NCI-H2171 treated with DMSO at 0.1 percent for 48 hours (cell line): ENCODE results near the gene RYR2.

Source experiments
- DNase-seq: peaks from one replicate; lab custom pipeline; 2025; lab: John Stamatoyannopoulos, UW

Gene RYR2

DNA sequence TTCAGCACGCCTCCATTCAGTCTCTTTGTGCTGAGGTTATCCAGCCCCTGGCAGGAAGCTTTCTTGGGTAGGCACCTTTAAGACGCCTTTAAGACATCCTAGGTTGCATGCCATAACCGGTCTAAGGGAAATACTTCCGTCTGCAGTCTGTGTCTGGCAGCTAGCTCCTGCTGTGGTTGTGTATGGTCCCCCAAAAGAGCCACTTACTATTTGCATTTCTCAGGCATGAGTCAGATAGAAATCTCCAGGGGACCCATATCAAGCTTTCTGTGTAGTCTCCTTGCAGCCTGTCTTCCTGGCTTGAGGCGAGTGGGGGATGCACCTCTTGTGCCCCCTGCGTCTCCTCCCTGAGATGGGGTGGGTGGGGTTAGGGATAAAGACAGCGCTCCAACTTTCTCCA, 10.0 kb upstream of the RYR2 start:
- DNase-seq, result no peak

DNA sequence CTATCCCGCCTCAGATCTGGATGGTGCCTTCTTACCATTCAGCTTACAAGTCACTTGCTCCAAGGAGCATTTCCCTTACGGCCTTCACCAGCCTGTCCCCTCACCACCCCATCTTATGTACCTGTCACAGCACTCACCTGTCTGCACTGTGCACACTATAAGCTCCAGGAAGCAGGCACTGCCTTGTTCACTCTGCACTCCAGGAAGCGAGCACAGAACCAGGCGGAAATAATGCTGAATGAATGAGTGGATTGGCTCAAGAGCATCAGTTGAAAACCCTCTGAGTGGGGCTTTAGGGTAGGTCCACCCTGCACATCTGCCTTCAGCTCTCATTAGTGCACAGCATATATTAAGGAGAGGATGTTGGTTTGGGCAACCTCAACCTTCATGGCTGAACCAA, 8.9 kb upstream of the RYR2 start:
- DNase-seq, result no peak

DNA sequence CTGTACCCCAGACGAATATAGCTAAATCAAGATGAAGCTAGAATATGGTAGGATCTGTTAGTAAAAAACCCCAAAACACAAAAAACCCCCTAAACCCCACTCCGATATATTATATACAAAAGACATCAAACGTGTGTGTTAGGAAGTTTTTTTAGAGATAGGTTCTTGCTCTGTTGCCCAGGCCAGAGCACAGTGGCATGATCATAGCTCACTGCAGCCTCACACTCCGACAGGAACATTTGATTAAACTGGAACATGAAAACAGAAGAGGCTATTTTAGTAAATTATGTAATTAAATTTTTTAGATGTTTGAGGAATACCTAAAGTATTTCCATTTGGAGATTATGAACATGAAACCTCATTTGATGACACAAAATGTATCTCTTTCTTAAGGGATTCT, 8.2 kb upstream of the RYR2 start:
- no peak for DNase-seq

DNA sequence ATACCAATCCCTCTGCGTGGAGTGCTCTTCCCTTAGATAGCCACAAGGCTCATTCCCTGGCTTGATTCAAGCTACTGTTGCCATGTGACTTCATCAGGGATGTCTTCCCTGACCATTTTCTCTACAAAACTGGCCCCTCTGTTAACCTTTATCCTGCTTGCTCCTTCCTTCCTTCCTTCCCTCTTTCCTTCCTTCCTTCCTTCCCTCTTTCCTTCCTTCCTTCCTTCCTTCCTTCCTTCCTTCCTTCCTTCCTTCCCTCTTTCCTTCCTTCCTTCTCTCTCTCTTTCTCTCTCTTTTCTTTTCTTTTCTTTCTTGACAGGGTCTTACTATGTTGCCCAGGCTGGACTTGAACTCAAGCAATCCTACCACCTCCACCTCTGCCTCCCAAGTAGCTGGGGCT, 6.2 kb upstream of the RYR2 start:
- DNase-seq, result no peak

DNA sequence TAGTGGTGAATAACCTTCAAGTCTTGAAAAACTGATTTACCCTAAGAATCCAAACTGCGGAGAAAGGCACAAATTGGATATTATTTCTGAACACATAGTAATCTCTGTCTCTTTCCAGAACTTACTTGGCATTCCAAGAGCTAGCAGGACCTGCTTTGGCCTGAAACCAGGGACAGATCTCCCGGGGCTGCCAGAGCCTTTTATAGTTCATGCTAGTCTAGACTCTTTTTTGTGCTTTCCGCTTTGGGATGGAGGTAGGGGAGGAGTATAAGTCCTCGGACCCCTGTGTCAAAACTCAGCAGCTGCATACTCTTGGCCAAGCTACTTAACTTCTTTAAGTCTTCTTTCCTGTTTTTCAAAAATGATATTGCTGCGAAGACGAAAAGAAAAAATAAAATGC, 3.8 kb upstream of the RYR2 start:
- DNase-seq, result no peak

DNA sequence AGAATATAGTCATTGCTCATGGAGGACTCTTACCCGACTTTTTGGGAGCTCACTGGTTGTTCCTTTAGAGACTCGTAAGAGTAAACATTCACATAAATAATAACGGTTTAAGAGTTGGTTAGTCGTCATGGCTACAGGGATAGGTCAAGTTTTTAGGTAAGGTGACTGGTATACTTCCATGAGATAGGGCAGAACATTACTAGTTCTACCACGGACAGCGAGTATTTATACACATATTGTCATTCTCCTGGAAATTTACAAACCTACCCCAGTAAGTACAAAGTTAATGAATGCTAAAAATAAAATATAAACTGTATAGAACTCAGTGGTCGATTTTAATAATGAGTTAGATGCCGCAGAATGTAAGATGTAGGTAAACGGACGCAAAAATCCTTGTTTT, 1.2 kb upstream of the RYR2 start:
- no peak for DNase-seq

DNA sequence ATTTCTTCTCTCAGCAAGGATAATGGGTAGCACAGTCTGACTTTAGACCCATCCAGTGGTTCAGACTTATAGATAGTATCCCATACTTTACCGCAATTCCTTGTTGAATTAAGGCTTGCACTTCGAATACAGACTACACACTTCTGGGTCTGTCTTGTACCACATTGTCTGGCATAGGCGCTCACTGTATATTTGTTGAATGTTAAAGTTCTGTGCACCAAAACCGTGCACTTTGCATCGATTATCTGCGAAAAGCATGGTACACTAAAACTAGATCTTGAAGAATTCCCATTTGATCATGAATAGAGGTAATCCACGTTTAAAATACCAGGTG, 556 bp upstream of the RYR2 start:
- no peak for DNase-seq

DNA sequence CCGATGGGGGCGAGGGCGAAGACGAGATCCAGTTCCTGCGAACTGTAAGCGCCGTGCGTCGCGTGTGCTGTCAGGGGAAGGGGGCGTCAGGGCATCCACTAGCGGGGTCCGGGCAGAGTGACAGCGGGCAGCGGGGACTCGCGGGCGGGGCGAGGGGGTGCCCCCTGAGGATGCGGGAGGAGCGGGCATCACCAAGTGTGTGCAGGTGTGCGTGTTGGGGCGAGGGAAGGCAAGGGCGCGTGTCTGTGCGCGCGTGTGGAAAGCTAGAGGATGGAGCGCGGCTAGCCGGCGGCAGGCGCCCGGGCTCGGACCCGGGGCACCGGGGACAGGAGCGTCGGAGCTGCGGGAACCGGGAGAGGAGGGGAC, 525 bp downstream of the RYR2 start:
- peak; percentile 25 for DNase-seq

DNA sequence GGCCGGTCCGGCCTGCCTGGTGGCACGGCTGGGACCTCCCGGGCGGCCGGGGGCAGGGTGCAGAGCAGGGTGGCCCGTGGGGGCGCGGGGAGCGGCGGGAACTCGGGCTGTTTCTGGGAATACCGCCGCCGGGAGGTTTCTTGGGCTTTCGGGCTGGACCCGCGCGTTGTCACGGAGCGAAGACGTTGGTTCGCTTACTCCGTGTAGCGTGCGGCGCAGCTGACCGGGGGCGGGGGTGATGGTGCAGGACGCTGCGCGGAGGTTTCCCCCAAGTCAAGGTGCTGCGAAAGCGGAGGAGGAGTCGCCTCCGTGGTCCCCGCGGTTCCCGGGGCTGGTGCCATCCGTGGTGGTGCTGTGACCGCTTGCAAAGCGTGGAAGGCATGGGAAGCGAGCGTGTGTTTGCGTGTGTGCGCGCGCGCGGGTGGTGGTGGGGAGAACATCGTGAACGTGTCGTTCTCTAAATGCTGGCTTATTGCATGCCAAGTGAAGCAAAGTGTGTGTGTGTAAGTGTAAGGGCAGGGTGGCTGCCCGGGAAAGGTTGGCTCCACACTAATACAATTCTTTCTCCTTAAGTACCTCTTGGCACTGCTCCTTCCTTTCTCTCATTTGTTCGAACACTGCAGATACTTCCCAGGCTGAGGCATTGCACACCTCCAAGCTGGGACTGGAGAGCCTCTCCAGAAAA, 1.1 kb downstream of the RYR2 start:
- peak; percentile 50 for DNase-seq

DNA sequence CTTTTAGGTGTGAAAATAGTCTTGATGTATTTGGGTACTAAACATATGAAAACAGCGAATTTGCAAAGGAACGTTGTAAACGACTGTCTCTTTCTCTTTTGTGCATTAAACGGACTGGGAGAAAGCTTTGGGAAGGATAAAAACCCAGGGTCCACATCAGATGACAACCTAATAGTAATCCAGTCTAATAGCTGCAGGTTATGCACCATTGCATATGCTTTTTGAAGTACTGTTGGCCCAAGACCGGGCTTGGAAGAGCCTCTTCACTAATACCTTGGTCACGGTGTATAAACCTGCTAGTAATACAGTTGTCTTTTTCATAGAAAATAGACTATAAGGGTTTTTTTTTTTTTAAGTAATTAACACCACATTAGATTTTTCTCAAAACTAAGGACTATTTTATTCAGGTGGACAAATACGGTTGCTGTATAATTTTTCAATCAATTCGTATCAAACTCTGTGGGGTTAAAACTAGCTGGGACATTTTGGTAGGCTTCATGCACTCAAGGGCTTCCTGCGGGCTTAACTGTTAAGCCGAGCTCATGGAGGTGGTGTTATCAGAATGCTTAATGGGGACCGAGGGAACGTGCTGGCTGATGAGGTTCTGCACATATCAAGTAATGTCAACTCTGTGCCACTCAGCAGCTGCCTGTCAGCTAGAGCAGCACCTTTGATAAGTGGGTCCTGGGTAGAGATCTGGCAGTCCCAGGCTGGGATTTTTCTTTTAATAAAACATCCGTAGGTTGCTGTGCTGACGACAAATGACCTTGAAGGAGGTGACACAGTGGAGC, 2.1 kb downstream of the RYR2 start:
- DNase-seq, result peak; percentile 49

DNA sequence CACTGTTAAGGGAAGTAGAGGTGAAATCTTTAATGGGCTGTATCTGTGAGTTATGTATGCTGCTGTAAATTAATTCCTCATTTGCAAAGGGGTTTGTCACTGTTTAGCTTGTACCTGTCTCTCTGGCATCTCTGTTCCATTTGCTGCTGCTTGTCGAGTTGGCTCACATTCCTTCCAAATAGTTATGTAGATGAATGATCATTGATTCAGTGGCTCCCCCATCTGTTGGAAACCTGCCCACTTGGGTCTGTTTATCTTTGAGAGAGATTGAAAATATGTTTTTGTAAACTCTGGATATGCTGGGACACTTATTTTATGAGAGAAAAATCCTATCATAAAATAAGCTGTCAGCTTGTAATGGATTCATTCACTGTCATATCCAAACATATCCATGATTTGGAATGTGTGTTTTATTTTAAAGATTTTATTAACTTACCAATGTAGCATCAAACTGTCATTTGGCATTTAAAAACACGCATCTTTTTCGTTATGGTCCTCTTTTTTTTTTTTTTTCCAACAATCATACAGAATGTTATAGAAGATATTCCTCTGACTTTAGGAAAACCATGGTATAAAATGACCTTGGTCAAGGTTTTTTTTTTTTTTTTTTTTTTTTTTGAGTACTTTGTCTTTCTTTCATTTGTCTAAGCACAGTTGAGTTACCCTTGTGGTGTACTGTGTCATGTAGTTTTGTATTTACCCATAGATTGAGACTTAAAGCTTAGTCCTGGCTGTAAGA, 3.5 kb downstream of the RYR2 start:
- DNase-seq, result peak; percentile 26

DNA sequence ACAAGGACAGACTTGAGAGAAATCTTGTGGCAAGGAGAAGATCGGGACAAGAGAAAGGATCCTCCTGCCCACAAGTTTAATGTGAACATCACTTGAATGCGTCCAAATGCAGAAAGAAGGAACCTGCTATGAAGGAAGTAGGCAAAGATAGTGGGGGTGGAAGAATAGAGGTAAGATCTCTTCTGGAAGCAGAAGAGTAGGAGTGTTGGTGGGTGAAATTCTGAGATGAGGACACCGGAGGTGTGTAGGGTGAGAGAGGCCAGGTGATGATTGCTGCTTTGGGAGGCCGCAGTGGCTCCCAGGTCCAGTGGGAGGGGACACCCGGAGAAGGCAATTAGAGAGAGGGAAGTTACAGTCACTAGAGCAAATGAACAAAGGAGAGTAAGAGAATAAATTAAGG, 6.8 kb downstream of the RYR2 start:
- DNase-seq, result no peak

DNA sequence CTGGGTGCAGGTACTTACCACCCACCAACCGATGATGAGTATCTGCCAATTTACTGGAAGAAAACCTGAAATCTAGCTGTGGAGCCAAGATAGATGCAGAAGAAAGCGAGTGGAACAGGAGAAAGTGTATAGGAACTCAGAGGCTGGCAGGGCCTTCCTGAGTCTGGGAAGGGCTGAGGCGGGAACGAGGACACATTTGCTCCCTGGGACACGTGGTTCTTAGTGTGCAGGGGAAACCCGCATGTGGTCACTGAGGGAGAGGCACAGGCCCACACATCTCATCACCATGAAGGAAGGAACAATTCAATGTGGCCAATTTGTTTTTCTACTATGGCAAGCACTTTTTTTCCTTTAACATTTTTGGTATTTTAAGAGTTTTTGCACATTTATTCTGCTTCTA, 8.2 kb downstream of the RYR2 start:
- no peak for DNase-seq

DNA sequence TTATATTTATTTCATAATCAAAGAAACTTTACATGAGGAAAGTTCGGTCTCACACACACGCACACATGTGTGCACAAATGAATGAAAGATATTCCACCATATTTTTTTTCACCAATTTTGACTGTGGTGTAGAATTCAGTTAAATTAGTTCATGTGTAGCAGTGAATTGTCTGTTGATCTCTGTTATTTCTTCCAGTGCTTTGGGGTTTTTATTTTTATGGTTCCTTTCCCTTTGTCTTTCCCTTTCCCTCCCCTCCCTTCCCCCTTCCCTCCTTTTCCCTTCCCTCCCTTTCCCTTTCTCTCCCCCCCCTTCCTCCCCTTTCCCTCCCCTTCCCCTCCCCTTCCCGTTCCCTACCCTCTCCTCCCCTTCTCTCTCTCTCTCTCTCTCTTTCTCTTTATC, 8.9 kb downstream of the RYR2 start:
- DNase-seq, result no peak

DNA sequence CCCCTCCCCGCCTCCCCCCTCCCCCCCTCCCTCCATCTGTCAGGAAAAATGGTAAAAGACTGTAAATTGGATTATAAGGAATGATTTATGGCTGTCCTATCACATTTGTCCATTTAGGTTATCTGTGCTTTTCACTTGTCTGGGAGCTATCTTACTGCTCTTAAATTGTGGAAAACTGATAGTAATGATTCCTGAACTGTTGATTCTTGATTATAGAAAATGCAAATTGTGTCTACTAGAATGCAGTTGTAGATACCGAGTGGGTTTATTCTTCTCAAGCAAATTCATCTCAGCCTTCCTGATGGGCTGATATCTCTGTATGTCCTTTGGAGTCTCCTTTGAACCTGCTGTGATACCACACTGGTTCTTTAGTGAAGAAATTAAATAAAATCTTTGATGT, 12.3 kb downstream of the RYR2 start:
- no peak for DNase-seq

DNA sequence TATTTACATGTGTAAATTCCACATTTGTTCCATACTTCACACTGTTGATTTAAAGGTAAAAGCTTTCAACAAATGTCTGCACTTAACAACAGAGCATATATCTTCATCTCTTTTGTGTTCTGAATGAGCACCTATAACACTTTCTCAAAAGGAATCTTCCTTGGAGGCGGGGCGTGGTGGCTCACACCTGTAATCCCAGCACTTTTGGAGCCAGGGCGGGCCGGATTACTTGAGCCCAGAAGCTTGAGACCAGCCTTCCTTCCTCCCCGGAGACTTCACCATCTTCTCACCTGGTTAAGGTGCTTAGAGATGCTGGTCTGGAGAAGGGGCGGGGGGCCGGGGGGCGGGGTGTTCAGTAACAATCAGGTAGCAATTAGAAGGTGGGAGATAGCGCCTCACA, 16.5 kb downstream of the RYR2 start:
- DNase-seq, result no peak

DNA sequence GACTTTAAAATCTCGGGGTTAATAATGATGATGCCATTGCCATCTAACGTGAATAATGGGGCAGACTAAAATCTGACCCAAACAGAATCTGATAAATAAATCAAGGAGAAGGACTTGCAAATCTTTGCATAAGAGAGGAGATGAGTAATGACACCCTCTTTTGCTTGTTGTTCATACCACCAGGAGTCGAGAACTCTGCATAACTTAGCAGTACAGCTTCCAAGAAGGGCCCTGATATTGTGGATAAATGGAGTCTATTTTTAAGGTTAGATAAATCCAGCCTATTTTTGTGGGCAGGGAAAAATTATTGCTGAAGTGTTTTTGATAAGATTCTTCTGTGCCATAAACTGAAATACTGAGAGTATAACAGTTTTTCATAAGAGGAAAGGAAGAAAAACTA, 17.3 kb downstream of the RYR2 start:
- DNase-seq, result no peak

DNA sequence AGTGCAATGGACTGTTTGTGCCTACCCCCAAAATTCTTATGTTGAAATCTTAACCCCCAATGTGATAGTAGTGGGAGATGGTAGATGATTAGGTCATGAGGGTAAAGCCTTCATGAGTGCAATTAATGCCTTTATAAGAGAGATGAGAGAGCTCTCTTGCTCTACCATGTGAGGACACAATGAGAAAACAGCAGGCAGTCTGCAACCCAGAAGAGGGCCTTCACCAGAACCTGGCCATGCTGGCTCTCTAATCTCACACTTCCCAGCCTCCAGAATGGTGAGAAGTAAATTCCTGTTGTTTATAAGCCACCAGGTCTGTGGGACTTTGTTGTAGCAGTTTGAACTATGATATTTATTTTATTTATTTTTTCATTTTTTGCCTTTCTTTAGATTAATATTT, 21.0 kb downstream of the RYR2 start:
- no peak for DNase-seq

DNA sequence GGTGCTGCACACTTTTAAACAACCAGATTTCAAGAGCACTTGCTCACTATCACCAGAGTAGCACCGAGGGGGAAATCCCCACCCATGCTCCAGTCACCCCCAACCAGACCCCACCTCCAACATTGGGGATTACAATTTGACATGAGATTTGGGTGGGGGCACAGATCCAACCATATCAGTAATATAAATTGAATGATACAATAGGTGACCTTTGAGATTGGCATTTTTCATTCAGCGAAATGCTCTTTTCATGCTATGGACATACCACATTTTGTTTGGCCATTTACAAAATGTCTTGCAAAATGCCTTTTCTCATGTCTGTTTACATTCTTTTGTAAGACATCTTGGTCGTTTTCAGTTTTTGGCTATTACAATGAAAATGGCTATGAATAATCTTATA, 23.9 kb downstream of the RYR2 start:
- DNase-seq, result no peak

DNA sequence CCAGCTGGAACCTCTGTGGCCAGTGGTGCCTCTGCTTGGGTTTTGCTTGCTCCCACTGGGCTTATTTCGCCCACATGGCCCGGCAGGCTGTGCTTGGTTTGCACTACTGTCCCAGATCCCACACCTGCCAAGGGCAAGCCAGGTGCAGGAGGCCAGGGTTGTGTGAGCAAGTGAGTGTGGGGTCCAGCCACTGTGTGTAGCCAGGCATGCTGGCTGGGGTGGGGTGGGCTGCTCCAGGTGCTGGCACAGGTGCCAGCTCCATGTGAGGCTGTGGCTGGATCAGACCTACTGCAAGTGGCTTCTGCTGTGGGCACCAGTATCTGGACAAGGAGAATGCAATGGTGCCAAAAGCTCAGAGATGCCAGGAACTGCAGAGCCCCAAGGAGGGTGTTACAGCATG, 28.5 kb downstream of the RYR2 start:
- DNase-seq, result no peak

DNA sequence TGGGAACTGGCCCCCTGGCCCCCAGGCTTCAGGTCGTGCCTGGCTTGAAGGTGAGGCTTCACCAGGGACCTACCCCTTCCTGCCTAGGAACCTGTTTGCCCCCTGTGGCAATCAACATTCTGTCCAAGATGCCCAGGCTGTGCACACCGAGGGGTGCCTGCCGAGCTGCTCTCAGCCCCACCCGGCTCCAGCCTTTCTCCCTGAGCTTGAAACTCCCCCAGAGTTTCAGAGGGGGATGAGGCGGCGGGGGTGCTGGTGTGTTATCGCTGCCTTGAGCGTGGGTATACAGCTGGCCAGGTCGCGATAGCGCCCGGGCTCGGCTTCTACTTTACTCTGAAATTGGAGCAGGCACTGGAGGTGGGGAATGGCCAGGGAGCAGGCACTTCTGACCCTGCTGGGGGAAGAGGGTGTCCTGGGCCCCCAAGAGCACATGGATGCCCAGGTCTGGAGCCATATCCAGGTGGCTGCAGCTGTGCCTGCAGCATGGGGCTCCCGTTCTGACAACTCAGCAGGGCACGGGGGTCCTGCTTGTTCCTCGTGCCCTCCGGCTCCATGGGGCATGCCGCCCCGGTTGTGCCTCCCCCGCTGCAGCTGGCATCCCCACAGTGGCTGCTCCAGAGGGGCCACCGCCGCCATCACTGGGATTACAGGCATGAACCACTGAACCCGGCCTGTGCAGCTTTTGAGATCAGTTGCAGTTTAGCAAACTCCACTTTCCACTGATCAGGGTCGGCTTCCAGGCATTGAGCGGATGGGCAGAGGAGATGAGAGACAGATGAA, 29.8 kb downstream of the RYR2 start:
- no peak for DNase-seq

DNA sequence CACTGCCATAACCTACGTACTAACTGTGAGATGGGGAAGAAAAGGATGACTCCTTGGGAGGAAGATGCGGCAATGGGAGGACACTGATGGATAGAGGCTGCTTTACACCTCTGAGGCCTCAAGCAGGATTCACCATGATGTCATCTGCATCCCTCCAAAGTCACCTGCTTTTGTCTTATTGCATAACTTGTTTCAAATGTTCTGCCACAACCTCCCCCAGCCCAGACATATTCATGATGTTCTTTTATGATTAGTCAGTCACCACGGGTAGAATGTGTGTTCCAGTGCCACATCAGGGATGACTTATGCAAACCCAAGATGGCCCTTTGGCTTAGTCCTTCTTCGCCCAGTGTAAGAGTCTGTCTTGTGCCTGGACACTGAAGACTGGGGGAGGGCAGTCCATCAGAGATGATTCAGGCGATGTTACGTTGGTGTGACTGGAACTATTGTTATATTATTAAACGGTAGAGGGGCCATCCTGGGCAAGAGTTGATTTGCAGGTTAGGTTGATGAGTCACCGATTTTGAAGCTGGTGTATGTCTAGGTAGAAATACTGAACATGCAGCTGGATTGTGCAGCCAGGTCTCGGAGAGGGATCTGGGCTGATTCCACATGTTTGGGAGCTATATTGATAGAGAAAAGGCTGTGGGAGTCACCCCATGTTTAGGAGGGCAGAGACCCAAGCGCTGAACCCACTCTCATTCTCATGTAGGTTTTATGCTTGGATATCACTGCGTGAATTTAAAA, 32.6 kb downstream of the RYR2 start:
- no peak for DNase-seq
